GM23338 (cell line): ENCODE measurements around the gene KIF18A. TPM values are rescaled to one million over a fixed set of nuclear protein-coding genes. Genes with fewer than 3 reads are reported as not detected.

Experiments used
- ATAC-seq: fragments of 200-7000 bp; cut with Tn5 transposase; 3 replicates; pipeline ENCODE4 v1.9.1; 2020
- DNase-seq: peaks from one replicate; pipeline ENCODE4 v3.0.0-alpha.2; 2015; ENCODE audit warnings: low spot score
- H2AFZ ChIP-seq: fragments of 200-600 bp; sonication (generic); 2 replicates; pipeline ENCODE4 v1.8.0; 2016; ENCODE audit warnings: antibody characterized with exemption, mild to moderate bottlenecking, moderate library complexity
- H3F3A ChIP-seq: fragments of 200-600 bp; sonication (generic); replicated peaks from 2 replicates; pipeline ENCODE4 v1.8.0; 2017; ENCODE audit warnings: antibody characterized with exemption, mixed run types, low read depth
- H3K27ac ChIP-seq: fragments of 200-600 bp; sonication (generic); 2 replicates; pipeline ENCODE4 v1.6.1; 2016; ENCODE audit warnings: low read depth
- H3K27me3 ChIP-seq: fragments of 200-600 bp; sonication (generic); 2 replicates; pipeline ENCODE4 v1.8.0; 2016; ENCODE audit warnings: mild to moderate bottlenecking, mixed run types, moderate library complexity; ENCODE audit not compliant: insufficient read depth
- H3K36me3 ChIP-seq: fragments of 200-600 bp; sonication (generic); 2 replicates; pipeline ENCODE4 v1.8.0; 2016; ENCODE audit warnings: mild to moderate bottlenecking; ENCODE audit not compliant: insufficient read depth
- H3K4me1 ChIP-seq: fragments of 200-600 bp; sonication (generic); 2 replicates; pipeline ENCODE4 v1.8.0; 2016; ENCODE audit warnings: mild to moderate bottlenecking, moderate library complexity; ENCODE audit not compliant: insufficient read depth
- H3K4me2 ChIP-seq: fragments of 200-600 bp; sonication (generic); 2 replicates; pipeline ENCODE4 v1.7.1; 2017; ENCODE audit warnings: mixed run types
- H3K4me3 ChIP-seq: fragments of 200-600 bp; sonication (generic); 2 replicates; pipeline ENCODE4 v1.6.1; 2016; ENCODE audit warnings: mixed run types
- H3K79me2 ChIP-seq: fragments of 200-600 bp; sonication (generic); replicated peaks from 2 replicates; pipeline ENCODE4 v1.8.0; 2017; ENCODE audit warnings: mild to moderate bottlenecking; ENCODE audit not compliant: insufficient read depth
- H3K9me2 ChIP-seq: fragments of 200-600 bp; sonication (generic); 2 replicates; pipeline ENCODE4 v1.8.0; 2017; ENCODE audit not compliant: insufficient read depth
- H4K20me1 ChIP-seq: fragments of 200-600 bp; sonication (generic); replicated peaks from 2 replicates; pipeline ENCODE4 v1.8.0; 2017; ENCODE audit warnings: mild to moderate bottlenecking; ENCODE audit not compliant: insufficient read depth
- H3K27ac Mint-ChIP-seq: 2 replicates; pipeline ENCODE4 v1.8.0; 2020; ENCODE audit warnings: inconsistent platforms, mild to moderate bottlenecking, moderate library complexity, mixed read lengths
- H3K27me3 Mint-ChIP-seq: 3 replicates; pipeline ENCODE4 v1.8.0; 2022; ENCODE audit warnings: low read depth, mild to moderate bottlenecking, moderate library complexity, mixed read lengths, inconsistent platforms; ENCODE audit not compliant: insufficient read depth, poor library complexity
- H3K36me3 Mint-ChIP-seq: 3 replicates; pipeline ENCODE4 v1.8.0; 2021; ENCODE audit warnings: low read depth, mild to moderate bottlenecking, inconsistent platforms, moderate library complexity, mixed read lengths
- H3K4me1 Mint-ChIP-seq: 3 replicates; pipeline ENCODE4 v1.8.0; 2020; ENCODE audit warnings: mild to moderate bottlenecking, inconsistent platforms, mixed read lengths
- H3K4me3 Mint-ChIP-seq: 3 replicates; pipeline ENCODE4 v1.8.0; 2021; ENCODE audit warnings: moderate library complexity, mild to moderate bottlenecking, inconsistent platforms, mixed read lengths
- H3K9me3 Mint-ChIP-seq: 3 replicates; pipeline ENCODE4 v1.8.0; 2020; ENCODE audit warnings: moderate library complexity, mild to moderate bottlenecking, inconsistent platforms, mixed read lengths
- CREB1 ChIP-seq: fragments of 250-450 bp; sonication (Bioruptor Pico); IDR thresholded peaks from 2 replicates; pipeline ENCODE4 v1.5.0; 2020; ENCODE audit warnings: low read depth, mild to moderate bottlenecking, moderate library complexity
- CTCF ChIP-seq, 2 experiments: fragments of 200-600 bp in 1 of 2; sonication (generic) in 1 of 2; conservative IDR thresholded peaks; 2 replicates each; pipeline versions ENCODE4 v1.5.1 to v1.6.1; 2016 to 2017; ENCODE audit warnings: antibody characterized with exemption in 2 of 2, low read depth in 2 of 2, mild to moderate bottlenecking in 2 of 2, moderate library complexity in 1 of 2
- ETS1 ChIP-seq: IDR thresholded peaks from 2 replicates; pipeline ENCODE4 v1.6.1; 2016; ENCODE audit warnings: antibody characterized with exemption
- EZH2phosphoT487 ChIP-seq: fragments of 200-600 bp; sonication (generic); IDR thresholded peaks from one replicate; pipeline ENCODE4 v1.8.1; 2018; ENCODE audit warnings: antibody characterized with exemption; ENCODE audit not compliant: unreplicated experiment
- JUNB ChIP-seq: IDR thresholded peaks from one replicate; pipeline ENCODE4 v1.6.1; 2016; ENCODE audit warnings: antibody characterized with exemption; ENCODE audit not compliant: unreplicated experiment
- NANOG ChIP-seq: IDR thresholded peaks from 2 replicates; pipeline ENCODE4 v1.6.1; 2016; ENCODE audit warnings: antibody characterized with exemption, borderline replicate concordance
- POLR2AphosphoS5 ChIP-seq: IDR thresholded peaks from 2 replicates; pipeline ENCODE4 v1.6.1; 2016; ENCODE audit warnings: antibody characterized with exemption, low read depth
- STAT1 ChIP-seq: IDR thresholded peaks from one replicate; pipeline ENCODE4 v1.6.1; 2016; ENCODE audit warnings: antibody characterized with exemption; ENCODE audit not compliant: unreplicated experiment
- ZNF114 ChIP-seq: fragments of 250-450 bp; sonication (Bioruptor Pico); IDR thresholded peaks from 2 replicates; pipeline ENCODE4 v1.5.0; 2020; ENCODE audit warnings: mild to moderate bottlenecking, moderate library complexity
- ZNF331 ChIP-seq: fragments of 250-450 bp; sonication (Bioruptor Pico); IDR thresholded peaks from 2 replicates; pipeline ENCODE4 v1.5.0; 2020; ENCODE audit warnings: low read depth, mild to moderate bottlenecking, moderate library complexity
- polyA plus RNA-seq: library from polyadenylated mRNA; unstranded; fragments of >200 nt; fragmentation: Nextera tagmentation; extraction: Ambion mirVana; gene quantifications from 2 replicates; pipeline ENCODE4 v1.2.1, GENCODE V29; 2016
- total RNA-seq: library from RNA; depleted of rRNA; stranded (reverse); fragments of >200 nt; shearing (Covaris generic); gene quantifications from 2 replicates; pipeline ENCODE4 v1.2.3, GENCODE V29; 2014
- TF ChIP-seq, protein P1 (sequence below): fragments of 250-450 bp; sonication (Bioruptor Pico); IDR thresholded peaks from 2 replicates; pipeline ENCODE4 v1.5.0; 2020; ENCODE audit warnings: mild to moderate bottlenecking, moderate library complexity

KIF18A gene
- total and polyA plus RNA-seq, 2 experiments from 2014 or later = 22.2 to 26.5 TPM

- TF ChIP-seq CTCF (conservative IDR thresholded peaks at IDR 0.05; ENCODE audit: low read depth in 2 of 2) (no peak), NANOG (no peak)
These were observed 9.7 kb downstream of the KIF18A start (continued) for GRCh38 chr11:28098257-28098656.

- Mint-ChIP-seq H3K36me3 (peaks cover 6% of the 10 kb centered on the region), H3K9me3 (no peaks in the 10 kb centered on the region), H3K4me3 (no peak overlapping the region), H3K27ac (no peak overlapping the region), H3K27me3 (no peaks in the 10 kb centered on the region), H3K4me1 (no peaks in the 10 kb centered on the region)
- Histone ChIP-seq H3K4me3 (no peak overlapping the region), H3K9me2 (no peaks in the 10 kb centered on the region), H3K27ac (no peak overlapping the region), H3F3A (no peaks in the 10 kb centered on the region), H4K20me1 (no peaks in the 10 kb centered on the region; the same call in 1 of the 2 replicates), H3K27me3 (no peaks in the 10 kb centered on the region), H3K79me2 (peaks cover 7% of the 10 kb centered on the region; the same call in 1 of the 2 replicates), H3K4me2 (no peak overlapping the region), H2AFZ (no peak overlapping the region), H3K4me1 (no peaks in the 10 kb centered on the region), H3K36me3 (peaks cover 17% of the 10 kb centered on the region)
- no peak for ATAC-seq
- no peak for DNase-seq
- TF ChIP-seq NANOG (no peak), CREB1 (CRISPR knock-in tag) (no peak), ZNF331 (no peak), STAT1 (no peak), ETS1 (no peak), CTCF (conservative IDR thresholded peaks at IDR 0.05; ENCODE audit: low read depth in 2 of 2) (no peak), EZH2phosphoT487 (no peak), POLR2AphosphoS5 (no peak), ZNF114 (CRISPR knock-in tag) (no peak), JUNB (no peak)
- TF ChIP-seq, protein P1, sequence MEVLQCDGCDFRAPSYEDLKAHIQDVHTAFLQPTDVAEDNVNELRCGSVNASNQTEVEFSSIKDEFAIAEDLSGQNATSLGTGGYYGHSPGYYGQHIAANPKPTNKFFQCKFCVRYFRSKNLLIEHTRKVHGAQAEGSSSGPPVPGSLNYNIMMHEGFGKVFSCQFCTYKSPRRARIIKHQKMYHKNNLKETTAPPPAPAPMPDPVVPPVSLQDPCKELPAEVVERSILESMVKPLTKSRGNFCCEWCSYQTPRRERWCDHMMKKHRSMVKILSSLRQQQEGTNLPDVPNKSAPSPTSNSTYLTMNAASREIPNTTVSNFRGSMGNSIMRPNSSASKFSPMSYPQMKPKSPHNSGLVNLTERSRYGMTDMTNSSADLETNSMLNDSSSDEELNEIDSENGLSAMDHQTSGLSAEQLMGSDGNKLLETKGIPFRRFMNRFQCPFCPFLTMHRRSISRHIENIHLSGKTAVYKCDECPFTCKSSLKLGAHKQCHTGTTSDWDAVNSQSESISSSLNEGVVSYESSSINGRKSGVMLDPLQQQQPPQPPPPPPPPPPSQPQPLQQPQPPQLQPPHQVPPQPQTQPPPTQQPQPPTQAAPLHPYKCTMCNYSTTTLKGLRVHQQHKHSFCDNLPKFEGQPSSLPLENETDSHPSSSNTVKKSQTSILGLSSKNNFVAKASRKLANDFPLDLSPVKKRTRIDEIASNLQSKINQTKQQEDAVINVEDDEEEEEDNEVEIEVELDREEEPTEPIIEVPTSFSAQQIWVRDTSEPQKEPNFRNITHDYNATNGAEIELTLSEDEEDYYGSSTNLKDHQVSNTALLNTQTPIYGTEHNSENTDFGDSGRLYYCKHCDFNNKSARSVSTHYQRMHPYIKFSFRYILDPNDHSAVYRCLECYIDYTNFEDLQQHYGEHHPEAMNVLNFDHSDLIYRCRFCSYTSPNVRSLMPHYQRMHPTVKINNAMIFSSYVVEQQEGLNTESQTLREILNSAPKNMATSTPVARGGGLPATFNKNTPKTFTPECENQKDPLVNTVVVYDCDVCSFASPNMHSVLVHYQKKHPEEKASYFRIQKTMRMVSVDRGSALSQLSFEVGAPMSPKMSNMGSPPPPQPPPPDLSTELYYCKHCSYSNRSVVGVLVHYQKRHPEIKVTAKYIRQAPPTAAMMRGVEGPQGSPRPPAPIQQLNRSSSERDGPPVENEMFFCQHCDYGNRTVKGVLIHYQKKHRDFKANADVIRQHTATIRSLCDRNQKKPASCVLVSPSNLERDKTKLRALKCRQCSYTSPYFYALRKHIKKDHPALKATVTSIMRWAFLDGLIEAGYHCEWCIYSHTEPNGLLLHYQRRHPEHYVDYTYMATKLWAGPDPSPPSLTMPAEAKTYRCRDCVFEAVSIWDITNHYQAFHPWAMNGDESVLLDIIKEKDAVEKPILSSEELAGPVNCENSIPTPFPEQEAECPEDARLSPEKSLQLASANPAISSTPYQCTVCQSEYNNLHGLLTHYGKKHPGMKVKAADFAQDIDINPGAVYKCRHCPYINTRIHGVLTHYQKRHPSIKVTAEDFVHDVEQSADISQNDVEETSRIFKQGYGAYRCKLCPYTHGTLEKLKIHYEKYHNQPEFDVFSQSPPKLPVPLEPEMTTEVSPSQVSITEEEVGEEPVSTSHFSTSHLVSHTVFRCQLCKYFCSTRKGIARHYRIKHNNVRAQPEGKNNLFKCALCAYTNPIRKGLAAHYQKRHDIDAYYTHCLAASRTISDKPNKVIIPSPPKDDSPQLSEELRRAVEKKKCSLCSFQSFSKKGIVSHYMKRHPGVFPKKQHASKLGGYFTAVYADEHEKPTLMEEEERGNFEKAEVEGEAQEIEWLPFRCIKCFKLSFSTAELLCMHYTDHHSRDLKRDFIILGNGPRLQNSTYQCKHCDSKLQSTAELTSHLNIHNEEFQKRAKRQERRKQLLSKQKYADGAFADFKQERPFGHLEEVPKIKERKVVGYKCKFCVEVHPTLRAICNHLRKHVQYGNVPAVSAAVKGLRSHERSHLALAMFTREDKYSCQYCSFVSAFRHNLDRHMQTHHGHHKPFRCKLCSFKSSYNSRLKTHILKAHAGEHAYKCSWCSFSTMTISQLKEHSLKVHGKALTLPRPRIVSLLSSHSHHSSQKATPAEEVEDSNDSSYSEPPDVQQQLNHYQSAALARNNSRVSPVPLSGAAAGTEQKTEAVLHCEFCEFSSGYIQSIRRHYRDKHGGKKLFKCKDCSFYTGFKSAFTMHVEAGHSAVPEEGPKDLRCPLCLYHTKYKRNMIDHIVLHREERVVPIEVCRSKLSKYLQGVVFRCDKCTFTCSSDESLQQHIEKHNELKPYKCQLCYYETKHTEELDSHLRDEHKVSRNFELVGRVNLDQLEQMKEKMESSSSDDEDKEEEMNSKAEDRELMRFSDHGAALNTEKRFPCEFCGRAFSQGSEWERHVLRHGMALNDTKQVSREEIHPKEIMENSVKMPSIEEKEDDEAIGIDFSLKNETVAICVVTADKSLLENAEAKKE = no peak
These were observed 15.2 kb downstream of the KIF18A start for GRCh38 chr11:28092786-28093185.
